Skeletal muscle satellite cell (primary cell): ENCODE measurements around the gene PRKAR1A.

ENCODE experiments used
- H3K27me3 ChIP-seq: 2 replicates; pipeline ENCODE4 v1.7.0; 2013; ENCODE audit warnings: low read length; ENCODE audit not compliant: control insufficient read depth, insufficient read depth
- H3K36me3 ChIP-seq: 2 replicates; pipeline ENCODE4 v1.7.0; 2013; ENCODE audit warnings: mild to moderate bottlenecking, control low read depth, low read length; ENCODE audit not compliant: insufficient read depth
- H3K4me1 ChIP-seq: 2 replicates; pipeline ENCODE4 v1.7.0; 2013; ENCODE audit warnings: low read length; ENCODE audit not compliant: control insufficient read depth, insufficient read depth
- H3K4me2 ChIP-seq: 2 replicates; pipeline ENCODE4 v1.7.0; 2013; ENCODE audit warnings: mild to moderate bottlenecking, low read length
- H3K4me3 ChIP-seq: 2 replicates; pipeline ENCODE4 v1.7.0; 2013; ENCODE audit warnings: low read length
- H3K9ac ChIP-seq: 2 replicates; pipeline ENCODE4 v1.7.0; 2013; ENCODE audit warnings: mild to moderate bottlenecking, low read depth, low read length, moderate library complexity
- H3K9me3 ChIP-seq: replicated peaks from 2 replicates; pipeline ENCODE4 v1.7.0; 2013; ENCODE audit warnings: mild to moderate bottlenecking, control low read depth, low read length

The PRKAR1A gene

GRCh38 chr17:68595986-68596385 lies 83.8 kb downstream of the PRKAR1A start:
- Histone ChIP-seq H3K27me3 (peaks cover 76% of the 10 kb centered on the region), H3K9ac (no peak overlapping the region), H3K4me2 (no peak overlapping the region), H3K9me3 (no peaks in the 10 kb centered on the region), H3K4me1 (peaks cover 10% of the 10 kb centered on the region), H3K36me3 (no peaks in the 10 kb centered on the region), H3K4me3 (no peak overlapping the region)

DNA sequence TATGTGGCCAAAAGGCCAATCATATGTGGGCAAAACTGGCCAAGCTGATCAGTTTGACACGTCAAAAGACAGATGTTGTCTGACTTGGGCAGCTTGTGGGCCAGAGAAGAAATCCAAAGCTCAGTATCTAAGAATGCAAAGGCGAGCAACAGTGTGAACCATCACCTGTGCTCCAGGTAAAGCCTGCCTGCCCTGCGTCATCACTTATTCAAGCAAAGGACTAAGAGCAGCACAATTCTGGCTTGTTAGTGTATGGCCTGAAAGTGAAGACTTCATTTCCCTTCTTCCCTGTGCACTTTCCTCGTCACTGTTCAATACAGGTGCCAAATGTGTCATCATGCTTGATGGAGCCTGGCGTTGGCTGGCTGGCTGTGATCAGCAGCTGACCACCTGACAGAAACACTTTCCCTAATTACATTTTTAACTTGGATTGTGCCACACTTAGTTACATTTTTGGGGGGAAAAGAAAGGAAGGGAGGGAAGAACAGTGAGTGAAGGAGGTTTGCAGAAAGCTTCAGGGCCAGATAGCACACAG lies 84.2 kb downstream of the PRKAR1A start:
- Histone ChIP-seq H3K9ac (no peak overlapping the region), H3K4me3 (no peak overlapping the region), H3K27me3 (peaks cover 80% of the 10 kb centered on the region), H3K4me2 (no peak overlapping the region), H3K36me3 (no peaks in the 10 kb centered on the region), H3K9me3 (no peaks in the 10 kb centered on the region), H3K4me1 (peaks cover 10% of the 10 kb centered on the region)

DNA sequence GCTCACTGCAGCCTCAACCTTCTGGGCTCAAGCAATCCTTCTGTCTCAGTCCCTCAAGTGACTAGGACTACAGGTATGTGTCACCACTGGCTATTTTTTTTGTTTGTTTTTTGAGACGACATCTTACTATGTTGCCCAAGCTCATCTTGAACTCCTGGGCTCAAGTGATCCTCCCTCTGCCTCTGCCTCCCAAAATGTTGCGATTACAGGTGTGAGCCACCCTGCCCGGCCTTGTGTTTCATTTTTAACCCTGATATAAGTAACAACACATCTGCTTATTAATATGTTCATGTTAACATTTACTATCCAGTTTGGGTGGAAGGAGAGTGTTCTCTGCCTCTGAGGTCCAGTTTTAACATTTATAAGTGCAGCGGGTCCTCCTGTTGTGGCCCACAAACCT lies 85.8 kb downstream of the PRKAR1A start:
- Histone ChIP-seq H3K9ac (no peak overlapping the region), H3K27me3 (peaks cover 84% of the 10 kb centered on the region), H3K36me3 (no peaks in the 10 kb centered on the region), H3K4me3 (no peak overlapping the region), H3K9me3 (no peaks in the 10 kb centered on the region), H3K4me1 (peaks cover 10% of the 10 kb centered on the region), H3K4me2 (no peak overlapping the region)

GRCh38 chr17:68598545-68598961 lies 86.3 kb downstream of the PRKAR1A start:
- H3K9me3 ChIP-seq = no peaks in the 10 kb centered on the region
- peaks cover 10% of the 10 kb centered on the region for H3K4me1 ChIP-seq
- H3K9ac ChIP-seq = no peak overlapping the region
- no peak overlapping the region for H3K4me2 ChIP-seq
- H3K36me3 ChIP-seq = no peaks in the 10 kb centered on the region
- H3K27me3 ChIP-seq = peaks cover 84% of the 10 kb centered on the region
- H3K4me3 ChIP-seq = no peak overlapping the region

DNA sequence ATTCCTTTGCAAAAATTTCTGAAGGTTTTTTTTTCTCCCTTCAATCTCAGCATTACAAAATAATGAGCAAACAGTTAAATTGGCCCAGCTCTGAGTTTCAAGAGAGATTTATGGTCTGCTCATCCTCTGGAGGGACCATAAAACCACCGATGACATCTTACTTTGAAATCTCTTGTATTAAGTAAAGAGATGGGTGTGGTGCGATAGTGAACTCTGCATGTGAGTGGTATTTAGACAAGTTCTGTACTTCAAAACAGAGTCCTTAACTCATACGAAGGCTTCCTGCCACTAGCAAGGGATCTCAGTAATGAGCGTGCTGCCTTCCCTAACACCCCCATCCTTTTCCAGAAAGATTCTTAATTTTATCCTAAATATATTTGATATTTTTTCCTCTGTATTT lies 86.9 kb downstream of the PRKAR1A start:
- Histone ChIP-seq H3K27me3 (peaks cover 84% of the 10 kb centered on the region), H3K36me3 (no peaks in the 10 kb centered on the region), H3K9me3 (no peaks in the 10 kb centered on the region), H3K4me2 (no peak overlapping the region), H3K4me1 (peaks cover 10% of the 10 kb centered on the region), H3K4me3 (no peak overlapping the region), H3K9ac (no peak overlapping the region)

- Histone ChIP-seq H3K27me3 (peaks cover 80% of the 10 kb centered on the region), H3K4me3 (no peak overlapping the region), H3K4me1 (peaks cover 10% of the 10 kb centered on the region)
These were observed 87.4 kb downstream of the PRKAR1A start for GRCh38 chr17:68599552-68600066.

GRCh38 chr17:68600067-68600930 lies 88.1 kb downstream of the PRKAR1A start:
- Histone ChIP-seq H3K27me3 (peaks cover 73% of the 10 kb centered on the region), H3K9me3 (no peaks in the 10 kb centered on the region), H3K4me3 (peak overlapping the region; percentile 58), H3K4me1 (peaks cover 10% of the 10 kb centered on the region), H3K9ac (no peak overlapping the region), H3K4me2 (peak overlapping the region; percentile 78), H3K36me3 (no peaks in the 10 kb centered on the region)

More at GRCh38 chr17:68599552-68600066, 87.4 kb downstream of the PRKAR1A start:
- H3K9ac ChIP-seq = no peak overlapping the region
- no peak overlapping the region for H3K4me2 ChIP-seq
- H3K9me3 ChIP-seq = no peaks in the 10 kb centered on the region
- no peaks in the 10 kb centered on the region for H3K36me3 ChIP-seq
